Left ventricle myocardium inferior (tissue), 1 donor: ENCODE measurements around the gene NSD2. TPM values are rescaled to one million over a fixed set of nuclear protein-coding genes. Genes with fewer than 3 reads are reported as not detected.

Experiments
- DNase-seq: peaks from one replicate; pipeline ENCODE4 v3.0.0-alpha.2; 2020
- H3K27ac ChIP-seq: fragments of 200-600 bp; replicated peaks from 2 replicates; pipeline ENCODE4 v1.8.0; 2021
- H3K27me3 ChIP-seq: fragments of 200-600 bp; 2 replicates; pipeline ENCODE4 v1.8.0; 2021; ENCODE audit warnings: low read depth
- H3K36me3 ChIP-seq: fragments of 200-600 bp; 2 replicates; pipeline ENCODE4 v1.8.0; 2021
- H3K4me1 ChIP-seq: fragments of 200-600 bp; 2 replicates; pipeline ENCODE4 v1.8.0; 2021
- H3K4me3 ChIP-seq: fragments of 200-600 bp; 2 replicates; pipeline ENCODE4 v1.8.0; 2021; ENCODE audit warnings: mild to moderate bottlenecking, moderate library complexity
- H3K9me3 ChIP-seq: fragments of 200-600 bp; replicated peaks from 2 replicates; pipeline ENCODE4 v1.8.0; 2021
- CTCF ChIP-seq: fragments of 200-600 bp; IDR thresholded peaks from 2 replicates; pipeline ENCODE4 v1.8.0; 2021; ENCODE audit warnings: antibody characterized with exemption, mild to moderate bottlenecking, borderline replicate concordance
- intact Hi-C: fragments of 100-400 bp; cut with micrococcal nuclease; formaldehyde crosslinking; loops from one replicate; pipeline ENCODE4 v1.11.0; 2022
- total RNA-seq: library from RNA; stranded (reverse); fragmentation: NEBNext Ultra II Directional; extraction: Animal tissue kit (Norgen Biotek cat#: 25700); gene quantifications from one replicate; pipeline ENCODE4 v1.2.1, GENCODE V29; 2021
- donor health status: DM: no; HTN: yes; CAD: no; lungs with severe emphysema.

NSD2 gene
- total RNA-seq, 1 donor from 2014 or later = 42.5 TPM

GRCh38 chr4:1959104-1959384, 87.9 kb downstream of the NSD2 start:
- peak overlapping the region; percentile 68 for H3K27ac ChIP-seq
- H3K4me3 ChIP-seq = no peak overlapping the region
- no peak for DNase-seq
- no peaks in the 10 kb centered on the region for H3K9me3 ChIP-seq
- intact Hi-C loops = no loop called here
- H3K4me1 ChIP-seq = peaks cover 33% of the 10 kb centered on the region
- H3K36me3 ChIP-seq = peaks cover 70% of the 10 kb centered on the region
- H3K27me3 ChIP-seq = no peaks in the 10 kb centered on the region
- no peak for TF ChIP-seq CTCF

- Histone ChIP-seq H3K4me3 (no peak overlapping the region), H3K9me3 (no peaks in the 10 kb centered on the region), H3K36me3 (peaks cover 67% of the 10 kb centered on the region), H3K27ac (peak overlapping the region; percentile 28), H3K27me3 (no peaks in the 10 kb centered on the region), H3K4me1 (peaks cover 33% of the 10 kb centered on the region)
- TF ChIP-seq CTCF = no peak
- DNase-seq = no peak
- intact Hi-C loops = no loop called here
Measured at GRCh38 chr4:1960170-1960825, 89.1 kb downstream of the NSD2 start.

GRCh38 chr4:1961038-1961437, 89.8 kb downstream of the NSD2 start:
- peaks cover 33% of the 10 kb centered on the region for H3K4me1 ChIP-seq
- DNase-seq = no peak
- peaks cover 64% of the 10 kb centered on the region for H3K36me3 ChIP-seq
- no peak overlapping the region for H3K27ac ChIP-seq
- TF ChIP-seq CTCF = no peak
- intact Hi-C loops = no loop called here
- no peaks in the 10 kb centered on the region for H3K9me3 ChIP-seq
- no peaks in the 10 kb centered on the region for H3K27me3 ChIP-seq
- H3K4me3 ChIP-seq = no peak overlapping the region

GRCh38 chr4:1961563-1961962, 90.4 kb downstream of the NSD2 start:
- Histone ChIP-seq H3K9me3 (no peaks in the 10 kb centered on the region), H3K4me3 (no peak overlapping the region), H3K4me1 (peaks cover 33% of the 10 kb centered on the region), H3K27me3 (no peaks in the 10 kb centered on the region), H3K36me3 (peaks cover 61% of the 10 kb centered on the region), H3K27ac (no peak overlapping the region)
- no peak for TF ChIP-seq CTCF
- no peak for DNase-seq
- intact Hi-C loops = no loop called here

- peaks cover 32% of the 10 kb centered on the region for H3K4me1 ChIP-seq
- H3K9me3 ChIP-seq = no peaks in the 10 kb centered on the region
- no peak overlapping the region for H3K27ac ChIP-seq
- no peak overlapping the region for H3K4me3 ChIP-seq
- intact Hi-C loops = no loop called here
- no peaks in the 10 kb centered on the region for H3K27me3 ChIP-seq
- DNase-seq = no peak
- H3K36me3 ChIP-seq = peaks cover 59% of the 10 kb centered on the region
- no peak for TF ChIP-seq CTCF
Measured at GRCh38 chr4:1962980-1963379, 91.8 kb downstream of the NSD2 start.
